HG03095 (cell line): ENCODE data around the gene GPR107.

Experiments
- ATAC-seq: cut with Tn5 transposase; IDR thresholded peaks from one replicate; pipeline ENCODE4 v1.9.1; 2021; ENCODE audit warnings: moderate library complexity; ENCODE audit not compliant: unreplicated experiment

Gene GPR107

GRCh38 chr9:130155647-130156046, 101.9 kb downstream of the GPR107 start:
- no peak for ATAC-seq

GRCh38 chr9:130156672-130157071, 103.0 kb downstream of the GPR107 start:
- no peak for ATAC-seq

GRCh38 chr9:130157079-130157478, 103.4 kb downstream of the GPR107 start:
- no peak for ATAC-seq

- no peak for ATAC-seq
Observed at GRCh38 chr9:130158001-130158400, 104.3 kb downstream of the GPR107 start.

GRCh38 chr9:130159057-130159456, 105.4 kb downstream of the GPR107 start:
- ATAC-seq, result no peak

- ATAC-seq, result no peak
Observed at GRCh38 chr9:130159915-130160670, 106.4 kb downstream of the GPR107 start.

- no peak for ATAC-seq
Observed at GRCh38 chr9:130160862-130161470, 107.3 kb downstream of the GPR107 start.

- ATAC-seq, result no peak
Observed at GRCh38 chr9:130165579-130165978, 111.9 kb downstream of the GPR107 start.

GRCh38 chr9:130166399-130166798, 112.7 kb downstream of the GPR107 start:
- ATAC-seq, result no peak

- ATAC-seq, result no peak
Observed at GRCh38 chr9:130167927-130168326, 114.2 kb downstream of the GPR107 start.

- ATAC-seq, result no peak
Observed at GRCh38 chr9:130171226-130172148, 117.8 kb downstream of the GPR107 start.

- ATAC-seq, result no peak
Observed at GRCh38 chr9:130172161-130172857, 118.6 kb downstream of the GPR107 start, which contains the start of gene NCS1. NCS1 (plus strand) TSS chr9:130172404; CDS start chr9:130172664, 260 bp downstream.

GRCh38 chr9:130172858-130173665, 119.4 kb downstream of the GPR107 start:
- ATAC-seq, result no peak

- no peak for ATAC-seq
Observed at GRCh38 chr9:130173666-130173983, 119.9 kb downstream of the GPR107 start.

- no peak for ATAC-seq
Observed at GRCh38 chr9:130174025-130174424, 120.3 kb downstream of the GPR107 start.

- no peak for ATAC-seq
Observed at GRCh38 chr9:130174920-130175321, 121.2 kb downstream of the GPR107 start.

GRCh38 chr9:130175355-130175754, 121.6 kb downstream of the GPR107 start:
- ATAC-seq, result no peak

GRCh38 chr9:130176760-130177159, 123.1 kb downstream of the GPR107 start:
- no peak for ATAC-seq

GRCh38 chr9:130177898-130178805, 124.4 kb downstream of the GPR107 start:
- ATAC-seq, result no peak
